Esophagus muscularis mucosa (tissue), 4 donors: Measurements from ENCODE around the gene GPR22. TPM values are rescaled to one million over a fixed set of nuclear protein-coding genes. Genes with fewer than 3 reads are reported as not detected.

Source experiments
- DNase-seq: peaks from one replicate; pipeline ENCODE4 v3.0.0-alpha.2; 2017; ENCODE audit errors: extremely low spot score
- H3K27ac ChIP-seq, 4 donors: fragments of 200-600 bp; sonication (generic); replicated peaks in 1 of 4; 1 replicate in 3 of 4; 2 replicates in 1 of 4; pipeline ENCODE4 v1.5.1; 2016 to 2019; ENCODE audit warnings: mild to moderate bottlenecking in 1 of 4
- H3K27me3 ChIP-seq, 4 donors: fragments of 200-600 bp; sonication (generic); one replicate each; pipeline versions ENCODE4 v1.5.1 to v1.6.0; 2016 to 2019
- H3K36me3 ChIP-seq, 4 donors: fragments of 200-600 bp; sonication (generic); one replicate each; pipeline ENCODE4 v1.5.1; 2016 to 2019
- H3K4me1 ChIP-seq, 4 donors: fragments of 200-600 bp; sonication (generic); one replicate each; pipeline ENCODE4 v1.5.1; 2016 to 2019
- H3K4me3 ChIP-seq, 4 donors: fragments of 200-600 bp; sonication (generic); 1 replicate in 2 of 4; 2 replicates in 2 of 4; pipeline ENCODE4 v1.5.1; 2016 to 2019; ENCODE audit warnings: mild to moderate bottlenecking in 4 of 4, moderate library complexity in 1 of 4
- H3K9me3 ChIP-seq, 4 donors: fragments of 200-600 bp; sonication (generic); 1 replicate in 3 of 4; 2 replicates in 1 of 4; pipeline ENCODE4 v1.5.1; 2016 to 2019
- CTCF ChIP-seq, 3 experiments: fragments of 200-600 bp in 2 of 3; fragments of 450-650 bp in 1 of 3; sonication (generic) in 2 of 3; IDR thresholded peaks; one replicate each; pipeline ENCODE4 v1.5.1; 2017 to 2019; ENCODE audit warnings: antibody characterized with exemption in 3 of 3, mild to moderate bottlenecking in 2 of 3, moderate library complexity in 1 of 3
- EP300 ChIP-seq: sonication (generic); formaldehyde crosslinking; IDR thresholded peaks from one replicate; pipeline ENCODE4 v1.6.1; 2017; ENCODE audit warnings: antibody characterized with exemption
- POLR2A ChIP-seq: fragments of 450-650 bp; IDR thresholded peaks from one replicate; pipeline ENCODE4 v1.6.1; 2017; ENCODE audit warnings: antibody characterized with exemption, moderate library complexity, mild to moderate bottlenecking, low read depth
- POLR2AphosphoS5 ChIP-seq, 2 donors: sonication (generic); formaldehyde crosslinking; IDR thresholded peaks; one replicate each; pipeline ENCODE4 v1.6.1; 2017; ENCODE audit warnings: antibody characterized with exemption in 2 of 2
- WGBS: methylation state at CpG from one replicate; pipeline ENCODE4 v1.1.5; 2018; 5-methylcytosine and 5-hydroxymethylcytosine counted together
- intact Hi-C: fragments of 100-400 bp; cut with DNase I; formaldehyde crosslinking; loops from one replicate; pipeline ENCODE4 v1.15.1; 2023
- total RNA-seq, 4 donors: library from RNA; depleted of rRNA; stranded (reverse); fragments of >200 nt; gene quantifications; one replicate each; pipeline versions ENCODE4 v1.1.0 to v1.2.1, GENCODE V29; 2016

The GPR22 gene
- total RNA-seq, 4 donors from 2014 or later = 0.33 TPM; not detected in 3

- no peak overlapping the region for H3K27ac ChIP-seq
- no peak overlapping the region for H3K4me3 ChIP-seq
- TF ChIP-seq EP300 (no peak), POLR2AphosphoS5 (IDR thresholded peaks at IDR 0.05) (no peak), CTCF (IDR thresholded peaks at IDR 0.05) (no peak), POLR2A (no peak)
- no peaks in the 10 kb centered on the region for H3K36me3 ChIP-seq
- 100% methylated on average over 1 of the region's 1 CpG for WGBS
- H3K9me3 ChIP-seq = no peaks in the 10 kb centered on the region
- no peak for DNase-seq
- intact Hi-C loops = no loop called here
- no peaks in the 10 kb centered on the region for H3K4me1 ChIP-seq
- no peaks in the 10 kb centered on the region for H3K27me3 ChIP-seq
These were observed 12.7 kb downstream of the GPR22 start for GRCh38 chr7:107482571-107482970.

DNA sequence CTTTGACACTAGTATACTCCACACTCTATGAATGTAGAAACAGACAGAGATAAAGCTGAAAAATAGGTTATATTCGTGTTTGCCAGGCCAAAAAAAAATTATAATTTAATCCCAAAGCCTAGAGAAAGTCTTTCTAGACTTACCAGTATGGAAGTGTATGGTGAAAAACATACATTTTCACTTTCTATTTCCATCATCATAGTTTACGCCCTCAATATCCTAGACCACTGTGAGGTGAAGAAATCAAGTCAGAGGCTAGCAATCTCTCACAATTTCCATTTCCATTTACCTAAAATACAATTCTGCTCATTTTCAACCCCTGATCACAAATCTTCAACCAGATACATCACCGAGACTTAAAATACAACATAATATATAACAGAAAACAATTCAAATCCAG, 16.2 kb downstream of the GPR22 start:
- Histone ChIP-seq H3K4me3 (no peak overlapping the region), H3K4me1 (no peaks in the 10 kb centered on the region), H3K36me3 (no peaks in the 10 kb centered on the region), H3K27ac (no peak overlapping the region), H3K27me3 (no peaks in the 10 kb centered on the region), H3K9me3 (no peaks in the 10 kb centered on the region)
- TF ChIP-seq POLR2AphosphoS5 (IDR thresholded peaks at IDR 0.05) = no peak
- TF ChIP-seq EP300 = no peak
- no peak for TF ChIP-seq CTCF (IDR thresholded peaks at IDR 0.05)
- no peak for TF ChIP-seq POLR2A
- intact Hi-C loops = no loop called here
- DNase-seq = no peak
- 92% methylated on average over 3 of the region's 3 CpGs for WGBS

DNA sequence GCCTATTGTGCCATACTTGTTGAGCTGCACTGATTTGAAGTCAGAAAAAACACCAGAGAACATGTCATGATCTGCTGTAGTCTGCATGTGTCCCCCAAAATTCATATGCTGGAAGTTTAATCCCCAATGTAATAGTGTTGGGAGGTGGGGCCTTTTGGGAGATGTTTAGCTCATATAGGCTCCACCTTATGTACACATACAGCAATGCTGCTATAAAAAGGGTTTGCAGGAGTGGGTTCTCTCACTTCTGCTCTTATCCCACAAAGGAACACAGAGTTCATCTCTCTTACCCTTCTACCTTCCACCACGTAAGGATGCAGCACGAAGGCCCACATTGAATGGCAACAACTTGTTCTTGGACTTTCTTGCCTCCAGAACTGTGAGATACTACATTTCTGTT, 23.0 kb downstream of the GPR22 start:
- no peaks in the 10 kb centered on the region for H3K4me1 ChIP-seq
- DNase-seq = no peak
- H3K27ac ChIP-seq = no peak overlapping the region
- H3K27me3 ChIP-seq = no peaks in the 10 kb centered on the region
- intact Hi-C loops = no loop called here
- H3K9me3 ChIP-seq = no peaks in the 10 kb centered on the region
- 100% methylated on average over 2 of the region's 2 CpGs for WGBS
- H3K4me3 ChIP-seq = no peak overlapping the region
- TF ChIP-seq CTCF (IDR thresholded peaks at IDR 0.05) (no peak), EP300 (no peak), POLR2AphosphoS5 (IDR thresholded peaks at IDR 0.05) (no peak), POLR2A (no peak)
- H3K36me3 ChIP-seq = no peaks in the 10 kb centered on the region

DNA sequence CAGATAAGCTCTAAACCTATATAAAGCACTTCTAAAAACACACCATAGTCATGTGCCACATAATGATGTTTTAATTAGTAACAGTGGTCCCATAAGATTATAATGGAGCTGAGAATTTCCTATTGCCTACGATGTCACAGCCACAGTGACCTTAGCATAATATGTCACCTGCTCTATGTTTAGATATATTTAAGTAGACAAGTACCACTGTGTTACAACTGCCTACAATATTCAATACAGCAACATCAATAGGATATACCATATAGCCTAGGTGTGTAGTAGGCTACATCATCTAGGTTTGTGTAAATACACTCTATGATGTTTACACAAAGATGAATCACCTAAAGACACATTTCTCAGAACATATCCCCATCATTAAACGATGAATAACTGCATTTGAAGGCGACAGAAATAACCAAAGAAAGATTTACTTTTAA, 24.5 kb downstream of the GPR22 start:
- Histone ChIP-seq H3K9me3 (no peaks in the 10 kb centered on the region), H3K4me3 (no peak overlapping the region), H3K27ac (no peak overlapping the region), H3K36me3 (no peaks in the 10 kb centered on the region), H3K27me3 (no peaks in the 10 kb centered on the region), H3K4me1 (no peaks in the 10 kb centered on the region)
- 78% methylated on average over 3 of the region's 3 CpGs for WGBS
- no peak for DNase-seq
- intact Hi-C loops = no loop called here
- TF ChIP-seq POLR2A = no peak
- TF ChIP-seq CTCF (IDR thresholded peaks at IDR 0.05) = no peak
- TF ChIP-seq POLR2AphosphoS5 (IDR thresholded peaks at IDR 0.05) = no peak
- no peak for TF ChIP-seq EP300

DNA sequence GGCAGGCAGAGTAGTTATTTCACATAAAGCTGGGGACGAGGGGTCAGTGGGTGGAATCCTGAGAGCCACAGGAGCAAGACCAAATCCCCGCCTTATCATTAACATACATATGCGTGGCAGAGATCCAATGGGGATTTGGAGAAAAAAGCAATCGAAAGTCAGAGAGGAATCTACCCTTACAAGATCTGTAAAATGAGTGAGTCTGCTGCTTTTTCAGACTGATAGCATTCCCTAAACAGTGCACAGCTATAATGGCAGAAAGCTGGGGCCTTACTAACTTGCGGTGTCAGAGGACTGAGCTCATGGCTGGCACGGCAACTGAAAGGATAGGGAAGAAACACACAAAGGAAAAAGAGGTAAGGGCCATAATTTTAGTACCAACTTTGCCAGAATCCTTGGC, 25.0 kb downstream of the GPR22 start:
- Histone ChIP-seq H3K9me3 (no peaks in the 10 kb centered on the region), H3K36me3 (no peaks in the 10 kb centered on the region), H3K4me3 (no peak overlapping the region), H3K27ac (no peak overlapping the region), H3K27me3 (no peaks in the 10 kb centered on the region), H3K4me1 (no peaks in the 10 kb centered on the region)
- 96% methylated on average over 6 of the region's 6 CpGs for WGBS
- DNase-seq = no peak
- TF ChIP-seq CTCF (IDR thresholded peaks at IDR 0.05) (no peak), EP300 (no peak), POLR2AphosphoS5 (IDR thresholded peaks at IDR 0.05) (no peak), POLR2A (no peak)
- intact Hi-C loops = no loop called here
